Fibroblast of lung (primary cell): ENCODE data around the gene PDE6G.

Source experiments
- EZH2 ChIP-seq: IDR thresholded peaks from 2 replicates; pipeline ENCODE4 v1.5.1; 2012; ENCODE audit warnings: low read length, control low read depth, mild to moderate bottlenecking; ENCODE audit errors: missing control alignments
- TF ChIP-seq, protein P1 (sequence below), 2 donors: IDR thresholded peaks in 1 of 2; conservative IDR thresholded peaks in 1 of 2; 1 replicate in 1 of 2; 2 replicates in 1 of 2; pipeline ENCODE4 v1.5.1; 2011 to 2012; ENCODE audit warnings: low read length in 2 of 2, control low read depth in 1 of 2, inconsistent platforms in 1 of 2, low read depth in 1 of 2, mild to moderate bottlenecking in 1 of 2

- TF ChIP-seq, protein P1, sequence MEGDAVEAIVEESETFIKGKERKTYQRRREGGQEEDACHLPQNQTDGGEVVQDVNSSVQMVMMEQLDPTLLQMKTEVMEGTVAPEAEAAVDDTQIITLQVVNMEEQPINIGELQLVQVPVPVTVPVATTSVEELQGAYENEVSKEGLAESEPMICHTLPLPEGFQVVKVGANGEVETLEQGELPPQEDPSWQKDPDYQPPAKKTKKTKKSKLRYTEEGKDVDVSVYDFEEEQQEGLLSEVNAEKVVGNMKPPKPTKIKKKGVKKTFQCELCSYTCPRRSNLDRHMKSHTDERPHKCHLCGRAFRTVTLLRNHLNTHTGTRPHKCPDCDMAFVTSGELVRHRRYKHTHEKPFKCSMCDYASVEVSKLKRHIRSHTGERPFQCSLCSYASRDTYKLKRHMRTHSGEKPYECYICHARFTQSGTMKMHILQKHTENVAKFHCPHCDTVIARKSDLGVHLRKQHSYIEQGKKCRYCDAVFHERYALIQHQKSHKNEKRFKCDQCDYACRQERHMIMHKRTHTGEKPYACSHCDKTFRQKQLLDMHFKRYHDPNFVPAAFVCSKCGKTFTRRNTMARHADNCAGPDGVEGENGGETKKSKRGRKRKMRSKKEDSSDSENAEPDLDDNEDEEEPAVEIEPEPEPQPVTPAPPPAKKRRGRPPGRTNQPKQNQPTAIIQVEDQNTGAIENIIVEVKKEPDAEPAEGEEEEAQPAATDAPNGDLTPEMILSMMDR (conservative IDR thresholded peaks at IDR 0.05 in 1 of 2, IDR thresholded peaks at IDR 0.05 in 1 of 2; ENCODE audit: low read depth in 1 of 2, low read length in 2 of 2) = no peak
- no peak for TF ChIP-seq EZH2
Measured at GRCh38 chr17:81705518-81706231, 49.3 kb upstream of the PDE6G start.
